ENCODE results near the gene CNN3.

GRCh38 chr1:94856868-94857267, 70.0 kb downstream of the CNN3 start:
- TF ChIP-seq POLR2A (IDR thresholded peaks at IDR 0.05) (no peak), CTCF (IDR thresholded peaks at IDR 0.05) (no peak)
